Stomach smooth muscle (tissue), 2 donors: Measurements from ENCODE around the gene STAT6.

Experiments
- H3K27ac ChIP-seq: one replicate; pipeline ENCODE4 v1.7.0; 2013; ENCODE audit warnings: mild to moderate bottlenecking, low read length, inconsistent platforms
- H3K27me3 ChIP-seq, 2 donors: one replicate each; pipeline ENCODE4 v1.7.0; 2013; ENCODE audit warnings: low read length in 2 of 2; ENCODE audit not compliant: insufficient read depth in 2 of 2, control insufficient read depth in 1 of 2
- H3K36me3 ChIP-seq, 2 donors: one replicate each; pipeline ENCODE4 v1.7.0; 2013; ENCODE audit warnings: low read length in 2 of 2; ENCODE audit not compliant: control insufficient read depth in 2 of 2, insufficient read depth in 2 of 2
- H3K4me1 ChIP-seq: one replicate; pipeline ENCODE4 v1.7.0; 2013; ENCODE audit warnings: low read length; ENCODE audit not compliant: control insufficient read depth, insufficient read depth
- H3K4me3 ChIP-seq, 2 donors: one replicate each; pipeline ENCODE4 v1.7.0; 2013; ENCODE audit warnings: low read length in 2 of 2
- H3K9ac ChIP-seq, 2 donors: one replicate each; pipeline ENCODE4 v1.7.0; 2013; ENCODE audit warnings: low read length in 2 of 2, mild to moderate bottlenecking in 1 of 2
- H3K9me3 ChIP-seq, 2 donors: one replicate each; pipeline ENCODE4 v1.7.0; 2013; ENCODE audit warnings: low read length in 2 of 2; ENCODE audit not compliant: control insufficient read depth in 2 of 2
- donor health status: healthy.
- donor health status: Pancreatic carcinoma.

STAT6 gene

DNA sequence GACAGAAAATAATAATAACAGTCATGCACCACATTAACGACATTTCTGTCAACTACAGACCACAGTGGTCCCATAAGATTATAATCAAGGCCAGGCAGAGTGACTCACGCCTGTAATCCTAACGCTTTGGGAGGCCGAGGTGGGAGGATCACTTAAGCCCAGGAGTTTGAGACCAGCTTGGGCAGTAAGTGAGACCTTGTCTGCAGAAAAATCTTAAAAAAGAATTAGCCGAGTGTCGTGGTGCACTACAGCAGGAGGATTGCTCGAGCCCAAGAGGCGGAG lies 13.7 kb downstream of the STAT6 start:
- Histone ChIP-seq H3K27ac (no peak overlapping the region), H3K36me3 (peaks cover 58 to 62% of the 10 kb centered on the region in 2 donors), H3K9me3 (no peaks in the 10 kb centered on the region), H3K27me3 (no peaks in the 10 kb centered on the region), H3K4me3 (no peak overlapping the region), H3K9ac (no peak overlapping the region), H3K4me1 (peaks cover 41% of the 10 kb centered on the region)

DNA sequence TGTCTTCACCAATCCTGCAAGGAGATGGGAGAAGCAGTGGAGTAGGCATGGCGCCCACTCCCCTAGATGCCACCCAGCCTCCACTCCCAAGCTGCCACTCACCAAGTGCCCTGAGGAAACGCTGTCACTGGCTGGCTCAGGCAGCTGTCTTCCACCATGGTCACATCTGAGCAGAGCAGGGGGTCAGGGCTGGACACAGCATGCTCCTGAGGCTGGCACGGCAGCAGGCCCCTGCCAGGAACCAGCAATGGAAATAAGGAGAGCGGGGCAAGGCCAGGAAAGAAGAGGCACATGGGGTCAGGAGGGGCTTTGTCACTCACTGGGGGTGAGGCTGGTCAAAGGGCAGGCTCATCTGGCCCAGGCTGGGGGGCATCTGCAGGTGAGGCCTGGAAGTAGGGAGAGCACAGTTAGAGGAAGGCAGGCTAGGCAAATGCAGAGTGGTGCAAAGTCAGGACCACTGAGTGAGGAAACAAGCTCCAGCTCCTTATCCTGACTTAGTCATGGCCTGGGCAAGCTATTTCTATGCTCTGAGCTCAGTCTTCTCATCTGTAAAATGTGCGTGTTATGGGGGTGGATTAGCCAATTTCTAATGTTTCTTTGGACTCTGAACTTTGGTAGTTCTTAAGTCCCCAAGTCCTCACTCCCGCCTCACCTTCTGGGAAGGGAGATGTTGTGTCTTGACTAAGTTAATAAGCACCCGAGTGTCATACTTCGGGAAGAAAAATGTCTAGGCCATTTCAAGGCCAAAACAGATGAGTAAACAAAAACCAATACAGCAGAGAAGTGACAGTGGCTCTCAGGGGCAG lies 14.2 kb downstream of the STAT6 start:
- Histone ChIP-seq H3K9ac (no peak overlapping the region), H3K27me3 (no peaks in the 10 kb centered on the region)

DNA sequence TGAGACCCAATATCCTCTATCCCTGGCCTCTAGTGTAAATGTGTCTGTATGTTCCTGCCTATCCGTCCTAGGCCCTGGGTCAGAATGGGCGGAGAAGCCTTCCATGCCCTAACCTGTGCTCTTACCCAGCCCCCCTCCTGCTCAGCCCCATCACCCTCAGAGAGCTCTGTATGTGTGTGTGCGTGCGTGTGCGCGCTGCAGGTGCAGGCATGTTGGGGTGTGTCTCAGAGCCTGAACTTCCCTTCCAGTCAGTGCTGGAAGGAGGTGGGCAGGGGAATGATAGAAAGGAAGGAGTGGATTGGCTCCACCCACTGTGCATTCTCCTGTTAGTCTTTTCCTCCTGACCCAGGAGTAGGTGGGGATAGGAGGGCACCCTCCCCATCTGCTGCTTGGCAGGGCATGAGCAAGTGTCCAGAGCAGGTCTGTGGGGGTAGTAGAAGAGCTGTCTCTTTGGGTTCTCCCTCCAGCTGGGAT lies 15.0 kb downstream of the STAT6 start:
- Histone ChIP-seq H3K27ac (peak overlapping the region; percentile 82), H3K27me3 (no peaks in the 10 kb centered on the region), H3K4me3 (no peak overlapping the region), H3K4me1 (peaks cover 50% of the 10 kb centered on the region), H3K9ac (no peak overlapping the region), H3K9me3 (no peaks in the 10 kb centered on the region), H3K36me3 (peaks cover 65 to 67% of the 10 kb centered on the region in 2 donors)

More for the DNA sequence above, 14.2 kb downstream of the STAT6 start:
- peaks cover 63 to 65% of the 10 kb centered on the region in 2 donors for H3K36me3 ChIP-seq
- peaks cover 42% of the 10 kb centered on the region for H3K4me1 ChIP-seq
- H3K9me3 ChIP-seq: no peaks in the 10 kb centered on the region
- no peak overlapping the region for H3K4me3 ChIP-seq
- peak overlapping the region; percentile 82 for H3K27ac ChIP-seq

DNA sequence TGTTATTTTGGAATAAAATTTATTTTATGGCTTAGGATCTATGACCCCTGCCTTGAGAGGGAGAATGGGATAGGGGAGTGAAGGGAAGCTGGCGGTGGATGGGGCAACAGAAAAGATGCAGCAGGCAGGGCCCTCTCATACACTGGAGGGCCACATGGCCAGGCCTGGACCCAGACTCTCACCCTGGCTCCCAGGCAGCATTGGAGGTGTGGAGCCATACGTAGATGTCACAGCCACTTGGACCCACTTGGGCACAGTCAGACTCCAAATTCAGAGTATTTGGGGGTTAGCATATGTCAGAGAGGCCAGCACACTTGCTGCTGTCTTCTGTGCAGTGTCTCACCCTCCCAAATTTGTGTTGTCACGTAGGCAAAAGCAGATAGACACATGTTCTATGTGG lies 15.7 kb downstream of the STAT6 start:
- Histone ChIP-seq H3K27ac (peak overlapping the region; percentile 82), H3K9me3 (no peaks in the 10 kb centered on the region), H3K27me3 (no peaks in the 10 kb centered on the region), H3K4me3 (no peak overlapping the region), H3K4me1 (peaks cover 57% of the 10 kb centered on the region), H3K9ac (peak overlapping the region in 1 of 2 donors; percentile 21), H3K36me3 (peaks cover 65 to 68% of the 10 kb centered on the region in 2 donors)

DNA sequence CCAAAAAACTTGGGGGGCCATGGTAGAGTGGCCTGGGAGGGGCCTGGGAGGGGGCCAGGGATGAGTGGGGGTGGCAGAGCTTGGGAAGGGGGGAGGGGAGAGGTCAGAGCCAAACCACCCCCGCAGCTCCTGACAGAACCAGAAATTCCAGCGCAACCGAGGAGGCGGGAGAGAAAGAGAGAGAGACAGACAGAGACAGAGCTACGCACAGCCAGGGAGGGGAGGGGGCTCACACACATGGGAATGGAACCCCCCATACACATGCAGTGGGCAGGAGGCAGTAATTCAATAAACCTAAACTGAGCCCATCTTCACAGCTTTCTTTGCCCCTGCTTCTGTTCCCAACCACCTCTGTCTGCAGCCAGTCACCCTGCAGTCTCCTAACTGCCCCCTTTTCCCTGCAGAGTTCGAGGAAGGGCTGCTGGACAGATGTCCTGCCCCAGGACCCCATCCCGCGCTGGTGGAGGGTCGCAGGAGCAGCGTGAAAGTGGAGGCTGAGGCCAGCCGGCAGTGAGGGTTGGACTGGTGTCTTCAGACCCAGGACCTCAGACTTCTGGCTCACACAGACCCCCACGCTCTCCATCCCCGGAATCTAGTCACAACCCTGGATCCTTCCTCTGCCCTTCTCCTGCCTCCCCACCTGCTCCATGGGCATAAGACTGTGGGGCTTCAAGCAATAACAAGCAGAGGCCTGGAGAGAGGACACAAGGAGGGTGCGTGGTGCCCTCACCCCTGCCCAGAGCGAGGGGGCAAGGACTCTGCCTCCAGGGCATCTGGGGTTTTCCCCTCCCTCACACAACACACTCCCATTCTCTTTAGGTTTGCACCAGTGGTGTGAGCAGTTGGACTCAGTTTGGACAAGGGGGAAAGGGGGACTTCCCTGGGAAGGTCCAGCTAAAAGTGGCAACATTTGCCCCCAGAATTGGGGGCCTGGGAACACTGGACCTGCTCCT lies 16.7 kb downstream of the STAT6 start:
- Histone ChIP-seq H3K27ac (peak overlapping the region; percentile 82), H3K9ac (no peak overlapping the region), H3K4me3 (peak overlapping the region in 1 of 2 donors; percentile 44), H3K36me3 (peaks cover 56 to 63% of the 10 kb centered on the region in 2 donors), H3K4me1 (peaks cover 58% of the 10 kb centered on the region), H3K9me3 (no peaks in the 10 kb centered on the region), H3K27me3 (no peaks in the 10 kb centered on the region)

DNA sequence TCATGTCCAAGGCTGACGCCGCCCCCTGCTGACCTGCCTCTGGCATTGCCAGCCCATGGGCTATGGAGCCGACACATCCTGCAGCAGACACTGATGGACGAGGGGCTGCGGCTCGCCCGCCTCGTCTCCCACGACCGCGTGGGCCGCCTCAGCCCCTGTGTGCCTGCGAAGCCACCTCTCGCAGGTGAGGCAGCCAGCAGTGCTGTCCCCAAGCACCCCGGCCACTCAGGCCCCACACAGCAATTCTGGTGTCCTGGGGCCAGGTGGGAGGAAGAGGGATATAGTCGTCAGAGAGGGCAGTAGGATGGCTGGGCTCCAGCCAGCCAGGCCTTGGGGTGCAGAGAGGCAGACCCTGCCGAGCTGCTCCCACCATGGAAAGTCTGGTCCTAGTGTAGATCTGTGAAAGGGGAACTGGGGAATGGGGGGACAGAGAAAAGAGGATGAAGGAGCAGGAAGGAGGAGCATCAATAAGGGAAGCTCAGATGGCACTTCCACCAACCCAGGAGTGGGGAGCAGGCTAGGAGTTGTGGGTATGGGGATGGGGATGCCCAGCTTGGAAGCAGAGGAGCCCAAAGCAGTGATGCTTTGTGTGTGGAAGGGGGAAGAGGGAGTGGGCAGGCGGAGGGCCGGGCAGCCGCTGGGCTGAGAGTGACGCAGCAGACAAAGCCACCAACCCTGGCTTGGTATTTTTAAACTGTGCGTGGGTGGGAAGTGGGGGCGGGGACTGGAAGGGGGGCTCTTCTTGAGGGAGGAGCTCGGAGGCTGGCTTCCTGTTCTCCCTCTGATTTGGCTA lies 17.6 kb downstream of the STAT6 start:
- peaks cover 47 to 55% of the 10 kb centered on the region in 2 donors for H3K36me3 ChIP-seq
- peaks cover 56% of the 10 kb centered on the region for H3K4me1 ChIP-seq
- H3K9me3 ChIP-seq: no peaks in the 10 kb centered on the region
- H3K4me3 ChIP-seq: peak overlapping the region; percentile 22 to 54
- H3K27me3 ChIP-seq: no peaks in the 10 kb centered on the region
- peak overlapping the region; percentile 82 for H3K27ac ChIP-seq
- peak overlapping the region; percentile 47 for H3K9ac ChIP-seq

DNA sequence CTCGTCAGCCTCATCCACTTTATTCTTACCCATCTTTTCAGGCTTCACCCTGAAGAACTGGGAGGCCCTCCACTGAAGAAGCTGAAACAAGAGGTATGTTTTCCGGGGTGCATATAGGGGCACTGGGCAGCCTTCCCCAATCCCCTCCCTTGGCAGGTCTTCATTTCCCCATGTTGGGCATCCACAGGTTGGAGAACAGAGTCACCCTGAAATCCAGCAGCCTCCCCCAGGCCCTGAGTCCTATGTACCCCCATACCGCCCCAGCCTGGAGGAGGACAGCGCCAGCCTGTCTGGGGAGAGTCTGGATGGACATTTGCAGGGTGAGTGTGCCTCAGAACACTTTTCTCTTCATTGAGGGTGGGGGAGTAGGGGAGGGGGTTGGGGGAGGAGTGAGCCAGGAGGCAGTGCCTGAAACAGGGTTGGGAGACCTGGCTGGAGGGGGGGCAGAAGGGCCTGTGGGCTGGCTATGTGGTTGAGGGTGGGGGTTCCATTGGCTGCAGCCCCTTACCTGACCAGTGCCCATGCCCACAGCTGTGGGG lies 18.2 kb downstream of the STAT6 start:
- peak overlapping the region in 1 of 2 donors; percentile 39 for H3K9ac ChIP-seq
- H3K27me3 ChIP-seq: no peaks in the 10 kb centered on the region
- H3K4me1 ChIP-seq: peaks cover 62% of the 10 kb centered on the region
- peaks cover 41 to 48% of the 10 kb centered on the region in 2 donors for H3K36me3 ChIP-seq
- H3K27ac ChIP-seq: peak overlapping the region; percentile 82
- peak overlapping the region in 1 of 2 donors; percentile 54 for H3K4me3 ChIP-seq
- no peaks in the 10 kb centered on the region for H3K9me3 ChIP-seq

DNA sequence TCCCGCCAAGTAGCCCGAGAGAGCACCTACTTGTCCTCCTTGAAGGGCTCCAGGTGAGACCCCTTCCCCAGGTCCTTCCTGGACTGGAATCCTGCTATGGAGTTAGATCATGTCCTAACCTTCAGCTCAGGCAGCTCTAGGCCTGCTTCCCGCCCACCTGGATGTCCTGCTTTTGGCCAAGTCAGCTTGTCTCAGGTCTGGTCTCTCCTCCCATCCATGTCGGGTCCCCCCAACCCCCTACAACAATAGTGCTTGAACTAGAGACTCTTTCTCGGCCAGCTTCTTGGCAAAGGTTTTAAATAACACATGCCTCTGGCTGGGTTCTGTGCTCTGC lies 18.7 kb downstream of the STAT6 start:
- Histone ChIP-seq H3K4me1 (peaks cover 65% of the 10 kb centered on the region), H3K9me3 (no peaks in the 10 kb centered on the region), H3K36me3 (peaks cover 36 to 43% of the 10 kb centered on the region in 2 donors), H3K27ac (peak overlapping the region; percentile 82), H3K27me3 (no peaks in the 10 kb centered on the region), H3K4me3 (peak overlapping the region in 1 of 2 donors; percentile 44), H3K9ac (peak overlapping the region; percentile 36 to 39)

DNA sequence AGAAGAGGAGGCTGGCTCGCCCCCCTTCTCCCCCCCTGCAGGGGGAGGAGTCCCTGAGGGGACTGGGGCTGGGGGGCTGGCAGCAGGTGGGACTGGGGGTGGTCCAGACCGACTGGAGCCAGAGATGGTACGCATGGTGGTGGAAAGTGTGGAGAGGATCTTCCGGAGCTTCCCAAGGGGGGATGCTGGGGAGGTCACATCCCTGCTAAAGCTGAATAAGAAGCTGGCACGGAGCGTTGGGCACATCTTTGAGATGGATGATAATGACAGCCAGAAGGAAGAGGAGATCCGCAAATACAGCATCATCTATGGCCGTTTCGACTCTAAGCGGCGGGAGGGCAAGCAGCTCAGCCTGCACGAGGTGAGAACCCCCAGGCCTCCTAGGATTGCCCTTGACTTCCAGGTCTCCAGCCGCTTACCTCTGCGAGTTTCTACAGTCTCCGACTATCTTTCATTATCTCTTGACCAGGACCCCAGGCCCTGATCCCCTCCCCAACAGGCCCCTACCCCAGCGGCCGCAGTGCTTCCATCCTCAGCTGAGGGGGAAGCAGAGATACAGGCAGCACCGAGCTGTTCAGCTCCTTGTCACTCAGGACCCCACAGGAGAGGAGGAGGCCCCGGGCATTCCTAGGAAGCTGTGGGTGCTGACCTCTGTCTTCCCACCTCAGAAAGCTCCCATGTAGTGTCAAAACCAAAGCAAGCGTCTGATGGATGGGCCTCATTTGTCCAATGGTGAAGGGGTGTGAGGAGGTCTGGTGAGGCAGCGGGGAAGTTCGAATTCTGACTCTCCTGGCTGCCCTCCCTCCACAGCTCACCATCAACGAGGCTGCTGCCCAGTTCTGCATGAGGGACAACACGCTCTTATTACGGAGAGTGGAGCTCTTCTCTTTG lies 19.3 kb downstream of the STAT6 start:
- no peaks in the 10 kb centered on the region for H3K27me3 ChIP-seq
- H3K36me3 ChIP-seq: peaks cover 30 to 38% of the 10 kb centered on the region in 2 donors
- peaks cover 65% of the 10 kb centered on the region for H3K4me1 ChIP-seq
- H3K27ac ChIP-seq: peak overlapping the region; percentile 82
- H3K4me3 ChIP-seq: peak overlapping the region in 1 of 2 donors; percentile 89
- H3K9me3 ChIP-seq: no peaks in the 10 kb centered on the region
- H3K9ac ChIP-seq: peak overlapping the region in 1 of 2 donors; percentile 36
